ENCODE measurements around the gene FNDC3B.

DNA sequence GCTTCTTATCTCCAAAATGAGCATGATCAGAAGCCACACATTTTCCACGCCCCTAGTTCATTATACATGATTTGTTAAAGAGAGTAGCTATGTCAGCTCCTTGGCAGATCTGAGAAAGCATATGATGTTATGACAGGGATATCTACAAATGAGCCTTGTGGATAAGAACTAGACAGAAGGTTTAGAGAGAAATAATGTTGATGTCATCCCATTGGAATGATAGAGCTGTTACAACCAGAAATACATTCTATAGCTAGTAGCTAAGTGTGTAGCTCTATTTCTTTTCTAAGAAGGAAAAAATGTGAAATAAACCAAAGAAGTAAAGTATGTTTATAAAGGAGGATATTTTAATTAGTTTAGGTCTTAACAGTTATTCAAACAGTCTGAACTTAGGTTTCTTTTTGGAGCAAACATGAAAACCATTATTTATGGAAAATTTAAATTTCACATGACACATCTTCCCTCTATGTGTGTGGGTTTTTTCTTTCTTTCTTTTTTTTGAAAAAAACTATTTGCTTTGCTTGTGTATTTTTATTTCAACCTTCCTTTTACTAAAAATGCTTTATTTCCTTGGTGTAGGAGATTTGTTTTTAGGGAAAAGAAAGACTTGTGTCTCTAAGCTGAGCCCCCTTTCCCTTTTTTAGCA lies 241.2 kb downstream of the FNDC3B start:
- TF ChIP-seq, protein P1, sequence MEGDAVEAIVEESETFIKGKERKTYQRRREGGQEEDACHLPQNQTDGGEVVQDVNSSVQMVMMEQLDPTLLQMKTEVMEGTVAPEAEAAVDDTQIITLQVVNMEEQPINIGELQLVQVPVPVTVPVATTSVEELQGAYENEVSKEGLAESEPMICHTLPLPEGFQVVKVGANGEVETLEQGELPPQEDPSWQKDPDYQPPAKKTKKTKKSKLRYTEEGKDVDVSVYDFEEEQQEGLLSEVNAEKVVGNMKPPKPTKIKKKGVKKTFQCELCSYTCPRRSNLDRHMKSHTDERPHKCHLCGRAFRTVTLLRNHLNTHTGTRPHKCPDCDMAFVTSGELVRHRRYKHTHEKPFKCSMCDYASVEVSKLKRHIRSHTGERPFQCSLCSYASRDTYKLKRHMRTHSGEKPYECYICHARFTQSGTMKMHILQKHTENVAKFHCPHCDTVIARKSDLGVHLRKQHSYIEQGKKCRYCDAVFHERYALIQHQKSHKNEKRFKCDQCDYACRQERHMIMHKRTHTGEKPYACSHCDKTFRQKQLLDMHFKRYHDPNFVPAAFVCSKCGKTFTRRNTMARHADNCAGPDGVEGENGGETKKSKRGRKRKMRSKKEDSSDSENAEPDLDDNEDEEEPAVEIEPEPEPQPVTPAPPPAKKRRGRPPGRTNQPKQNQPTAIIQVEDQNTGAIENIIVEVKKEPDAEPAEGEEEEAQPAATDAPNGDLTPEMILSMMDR (conservative IDR thresholded peaks at IDR 0.05; ENCODE audit: low read length) = no peak
- TF ChIP-seq EZH2phosphoT487 (IDR thresholded peaks at IDR 0.05; ENCODE audit: borderline replicate concordance) = no peak

Measured in Loucy (cell line).